MCF 10A (cell line): Measurements from ENCODE around the gene PPP6R3. TPM values are rescaled to one million over a fixed set of nuclear protein-coding genes. Genes with fewer than 3 reads are reported as not detected.

Experiments used
- BruUV-seq: library from RNA; stranded (reverse); fragments of 400-500 nt; replicated peaks from 2 replicates; lab custom pipeline; 2021; lab: Mats Ljungman, UMichigan
- CTCF ChIA-PET: fragments of 300-600 bp; sonication (Branson Sonifier 250); formaldehyde crosslinking; extraction: SDS; loops from one replicate; lab custom pipeline; 2021; ENCODE audit warnings: antibody characterized with exemption, inconsistent platforms; lab: Yijun Ruan, JAX
- POLR2A ChIA-PET: fragments of 300-600, 350-650 bp; sonication (Branson Sonifier 250); formaldehyde crosslinking; extraction: SDS; loops from one replicate; lab custom pipeline; 2020; ENCODE audit warnings: antibody characterized with exemption, inconsistent platforms; lab: Yijun Ruan, JAX
- DNase-seq: peaks from one replicate; pipeline ENCODE4 v3.0.0-alpha.2; 2018; ENCODE audit not compliant: unreplicated experiment
- H3K27ac Mint-ChIP-seq: one replicate; pipeline ENCODE4 v1.8.0; 2022; ENCODE audit warnings: mild to moderate bottlenecking, low read depth, mixed read lengths; ENCODE audit not compliant: unreplicated experiment
- H3K27me3 Mint-ChIP-seq: one replicate; pipeline ENCODE4 v1.8.0; 2022; ENCODE audit warnings: mixed read lengths; ENCODE audit not compliant: insufficient read depth, unreplicated experiment
- H3K36me3 Mint-ChIP-seq: one replicate; pipeline ENCODE4 v1.8.0; 2022; ENCODE audit warnings: mild to moderate bottlenecking, moderate library complexity, mixed read lengths; ENCODE audit not compliant: insufficient read depth, unreplicated experiment
- H3K4me1 Mint-ChIP-seq: one replicate; pipeline ENCODE4 v1.8.0; 2022; ENCODE audit warnings: mixed read lengths; ENCODE audit not compliant: insufficient read depth, unreplicated experiment
- H3K4me3 Mint-ChIP-seq: one replicate; pipeline ENCODE4 v1.8.0; 2022; ENCODE audit warnings: mild to moderate bottlenecking, moderate library complexity, mixed read lengths; ENCODE audit not compliant: unreplicated experiment
- H3K9me3 Mint-ChIP-seq: one replicate; pipeline ENCODE4 v1.8.0; 2022; ENCODE audit warnings: mixed read lengths; ENCODE audit not compliant: unreplicated experiment
- CTCF ChIP-seq: fragments of 200-600 bp; IDR thresholded peaks from one replicate; pipeline ENCODE4 v1.8.0; 2022; ENCODE audit warnings: antibody characterized with exemption, mild to moderate bottlenecking; ENCODE audit not compliant: unreplicated experiment
- intact Hi-C: fragments of 100-400 bp; cut with micrococcal nuclease; formaldehyde crosslinking; loops from 2 replicates; pipeline ENCODE4 v1.14.1; 2022
- total RNA-seq: library from RNA; stranded (reverse); gene quantifications from 2 replicates; pipeline ENCODE4 v1.2.3, GENCODE V29; 2022

The PPP6R3 gene
- total RNA-seq, 1 experiment from 2014 or later: 95.7 TPM

- peaks cover 59% of the 10 kb centered on the region for H3K36me3 Mint-ChIP-seq
- H3K27me3 Mint-ChIP-seq: no peaks in the 10 kb centered on the region
- no peak overlapping the region for H3K4me3 Mint-ChIP-seq
- peak overlapping the region; percentile 53 for H3K27ac Mint-ChIP-seq
- intact Hi-C loops: loop anchor here (5.0 kb wide), 1 partner anchor 119 kb away; the partner anchor contains the start of gene PPP6R3
- no peak for DNase-seq
- POLR2A ChIA-PET: no interaction called here
- TF ChIP-seq CTCF: no peak
- no TSS peak for BruUV-seq
- CTCF ChIA-PET: interaction anchor here (0.7 kb wide), 1 partner anchor 506 kb away, joined by 3 read pairs; no protein-coding TSS in a partner anchor
- H3K4me1 Mint-ChIP-seq: peaks cover 18% of the 10 kb centered on the region
- H3K9me3 Mint-ChIP-seq: no peaks in the 10 kb centered on the region
These were observed 120.9 kb downstream of the PPP6R3 start for GRCh38 chr11:68581439-68581838.

GRCh38 chr11:68581901-68582300, 121.3 kb downstream of the PPP6R3 start:
- ChIA-PET POLR2A (interaction anchor here (1.4 kb wide), 1 partner anchor 36 kb away, joined by 3 read pairs; no protein-coding TSS in a partner anchor), CTCF (interaction anchor here (0.7 kb wide), 1 partner anchor 506 kb away, joined by 3 read pairs; no protein-coding TSS in a partner anchor)
- TF ChIP-seq CTCF: no peak
- BruUV-seq: no TSS peak
- Mint-ChIP-seq H3K36me3 (peaks cover 63% of the 10 kb centered on the region), H3K27me3 (no peaks in the 10 kb centered on the region), H3K27ac (peak overlapping the region; percentile 53), H3K4me3 (no peak overlapping the region), H3K9me3 (no peaks in the 10 kb centered on the region), H3K4me1 (peaks cover 18% of the 10 kb centered on the region)
- intact Hi-C loops: loop anchor here (5.0 kb wide), 1 partner anchor 120 kb away; the partner anchor contains the start of gene PPP6R3
- DNase-seq: no peak

GRCh38 chr11:68582416-68583040, 122.0 kb downstream of the PPP6R3 start:
- Mint-ChIP-seq H3K4me3 (peak overlapping the region; percentile 29), H3K9me3 (no peaks in the 10 kb centered on the region), H3K27ac (peak overlapping the region; percentile 53), H3K4me1 (peaks cover 18% of the 10 kb centered on the region), H3K27me3 (no peaks in the 10 kb centered on the region), H3K36me3 (peaks cover 67% of the 10 kb centered on the region)
- BruUV-seq: TSS peak; percentile 22
- no peak for TF ChIP-seq CTCF
- intact Hi-C loops: loop anchor here (5.0 kb wide), 1 partner anchor 120 kb away; the partner anchor contains the start of gene PPP6R3
- POLR2A ChIA-PET: interaction anchor here (0.7 to 1.4 kb wide), 6 partner anchors 19 to 259 kb away, joined by 3 to 4 read pairs (median 3); partner anchors contain the start of genes CPT1A and PPP6R3
- no peak for DNase-seq
- CTCF ChIA-PET: no interaction called here

GRCh38 chr11:68583041-68583446, 122.5 kb downstream of the PPP6R3 start:
- ChIA-PET CTCF (interaction anchor here (0.9 to 1.1 kb wide), 2 partner anchors 461 to 507 kb away, joined by 3 read pairs; no protein-coding TSS in a partner anchor), POLR2A (interaction anchor here (0.7 to 1.4 kb wide), 6 partner anchors 18 to 259 kb away, joined by 3 to 4 read pairs (median 3); partner anchors contain the start of genes CPT1A and PPP6R3)
- Mint-ChIP-seq H3K4me1 (peaks cover 18% of the 10 kb centered on the region), H3K27me3 (no peaks in the 10 kb centered on the region), H3K27ac (peak overlapping the region; percentile 53), H3K36me3 (peaks cover 64% of the 10 kb centered on the region), H3K4me3 (peak overlapping the region; percentile 29), H3K9me3 (no peaks in the 10 kb centered on the region)
- intact Hi-C loops: loop anchor here (5.0 kb wide), 1 partner anchor 121 kb away; the partner anchor contains the start of gene PPP6R3
- no TSS peak for BruUV-seq
- peak; percentile 59 for DNase-seq
- no peak for TF ChIP-seq CTCF
